Panc1 (cell line): ENCODE measurements around the gene GPR153. TPM values are rescaled to one million over a fixed set of nuclear protein-coding genes. Genes with fewer than 3 reads are reported as not detected.

Experiments
- ATAC-seq: fragments of 200-7000 bp; cut with Tn5 transposase; 2 replicates; pipeline ENCODE4 v1.9.1; 2020; ENCODE audit warnings: mild to moderate bottlenecking, moderate library complexity
- BruUV-seq: library from RNA; stranded (reverse); fragments of 400-500 nt; replicated peaks from 2 replicates; lab custom pipeline; 2021; lab: Mats Ljungman, UMichigan
- CTCF ChIA-PET: fragments of 300-600 bp; sonication (Branson Sonifier 250); formaldehyde crosslinking; loops from one replicate; lab custom pipeline; 2022; ENCODE audit warnings: antibody characterized with exemption; lab: Charles Lee
- POLR2A ChIA-PET: fragments of 300-600 bp; sonication (Branson Sonifier 250); formaldehyde crosslinking; loops from one replicate; lab custom pipeline; 2022; ENCODE audit warnings: antibody characterized with exemption; lab: Charles Lee
- DNase-seq: peaks from one replicate; pipeline ENCODE4 v3.0.0-alpha.2; 2010; ENCODE audit warnings: low read depth, low spot score
- H3K27ac ChIP-seq: 2 replicates; pipeline ENCODE4 v1.5.1; 2011; ENCODE audit warnings: mild to moderate bottlenecking, low read length, inconsistent platforms
- H3K27me3 ChIP-seq: fragments of 200-500 bp; sonication (Bioruptor generic); 2 replicates; pipeline ENCODE4 v1.6.0; 2014; ENCODE audit warnings: low read length, inconsistent platforms; ENCODE audit not compliant: control insufficient read depth, insufficient read depth
- H3K36me3 ChIP-seq: fragments of 200-500 bp; sonication (Bioruptor generic); 2 replicates; pipeline ENCODE4 v1.5.1; 2014; ENCODE audit warnings: inconsistent platforms, mild to moderate bottlenecking, low read length, moderate library complexity; ENCODE audit not compliant: control insufficient read depth, insufficient read depth
- H3K4me1 ChIP-seq: 2 replicates; pipeline ENCODE4 v1.5.1; 2011; ENCODE audit warnings: inconsistent platforms, mild to moderate bottlenecking, low read length, moderate library complexity; ENCODE audit not compliant: control insufficient read depth, insufficient read depth
- H3K4me3 ChIP-seq, 2 experiments: 2 replicates each; pipeline ENCODE4 v1.5.1; 2011 to 2012; ENCODE audit warnings: low read depth in 2 of 2, low read length in 2 of 2, mild to moderate bottlenecking in 2 of 2, inconsistent platforms in 1 of 2, moderate library complexity in 1 of 2
- H3K9me3 ChIP-seq: fragments of 200-500 bp; sonication (Bioruptor generic); 2 replicates; pipeline ENCODE4 v1.5.1; 2014; ENCODE audit warnings: low read depth, mild to moderate bottlenecking, inconsistent platforms, low read length, moderate library complexity; ENCODE audit not compliant: control insufficient read depth, insufficient read depth
- CTCF ChIP-seq: fragments of 450-650 bp; IDR thresholded peaks from 2 replicates; pipeline ENCODE4 v1.5.1; 2017; ENCODE audit warnings: mild to moderate bottlenecking
- POLR2AphosphoS5 ChIP-seq: IDR thresholded peaks from 2 replicates; pipeline ENCODE4 v1.6.1; 2012; ENCODE audit warnings: mild to moderate bottlenecking, low read depth, low read length, moderate library complexity
- REST ChIP-seq, 2 experiments: IDR thresholded peaks; 2 replicates each; pipeline ENCODE4 v1.6.1; 2011 to 2012; ENCODE audit warnings: low read depth in 2 of 2, control low read depth in 1 of 2, low read length in 1 of 2, mild to moderate bottlenecking in 1 of 2, moderate library complexity in 1 of 2; ENCODE audit not compliant: insufficient read depth in 1 of 2
- SIN3A ChIP-seq: IDR thresholded peaks from 2 replicates; pipeline ENCODE4 v1.6.1; 2012; ENCODE audit warnings: low read depth, mild to moderate bottlenecking, low read length, moderate library complexity, borderline replicate concordance; ENCODE audit not compliant: insufficient read depth
- TCF7L2 ChIP-seq: IDR thresholded peaks from 2 replicates; pipeline ENCODE4 v1.6.1; 2011; ENCODE audit warnings: mild to moderate bottlenecking, low read depth, low read length, inconsistent platforms
- in situ Hi-C: cut with HindIII; loops from 2 replicates; pipeline ENCODE4 v1.10.0; 2016; ENCODE audit warnings: low sequenced_read_pairs, low pct_unique_long_range_greater_than_20kb
- intact Hi-C: fragments of 100-400 bp; cut with micrococcal nuclease; formaldehyde crosslinking; loops from one replicate; pipeline ENCODE4 v1.10.0; 2022; ENCODE audit not compliant: unreplicated experiment
- total RNA-seq: library from RNA; stranded (reverse); gene quantifications from one replicate; pipeline ENCODE4 v1.2.1, GENCODE V29; 2021; ENCODE audit not compliant: unreplicated experiment

GPR153 gene
- total RNA-seq, 1 experiment from 2014 or later, result 5.5 TPM

- ATAC-seq (no peak), DNase-seq (no peak)
- H3K4me1 ChIP-seq, result no peaks in the 10 kb centered on the region
- H3K27ac ChIP-seq, result no peak overlapping the region
- no peaks in the 10 kb centered on the region for H3K27me3 ChIP-seq
- TF ChIP-seq CTCF, result no peak
- no peak for TF ChIP-seq SIN3A
- TF ChIP-seq REST (IDR thresholded peaks at IDR 0.05; ENCODE audit: insufficient read depth in 1 of 2, low read depth in 2 of 2, low read length in 1 of 2), result no peak
- TF ChIP-seq TCF7L2, result no peak
- no peak for TF ChIP-seq POLR2AphosphoS5
- CTCF ChIA-PET, result no interaction called here
- no peaks in the 10 kb centered on the region for H3K36me3 ChIP-seq
- intact Hi-C loops, result no loop called here
- H3K4me3 ChIP-seq, result no peak overlapping the region
- in situ Hi-C loops, result no loop called here
- no TSS peak for BruUV-seq
- POLR2A ChIA-PET, result no interaction called here
- no peaks in the 10 kb centered on the region for H3K9me3 ChIP-seq
Observed at GRCh38 chr1:6286266-6286665, 25.4 kb upstream of the GPR153 start.

DNA sequence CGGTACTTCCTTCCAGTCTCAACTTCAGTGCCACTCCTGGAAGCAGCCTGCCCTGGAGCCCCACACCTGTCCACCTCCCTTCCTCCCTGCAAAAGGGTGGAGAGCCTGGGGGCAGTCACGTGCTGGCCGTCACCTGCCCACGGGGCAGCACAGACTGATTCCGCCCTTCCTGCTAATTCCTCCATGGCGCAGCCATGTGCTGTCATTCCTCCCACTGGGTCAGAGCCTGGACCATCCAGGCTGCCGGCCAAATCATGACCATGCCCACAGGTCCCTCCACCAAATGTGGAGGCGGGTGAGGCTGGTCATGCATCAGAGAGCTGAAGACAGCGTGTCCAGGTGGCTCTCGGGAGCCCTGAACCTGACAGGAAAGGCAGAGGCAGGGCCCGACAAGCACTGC, 24.4 kb upstream of the GPR153 start:
- DNase-seq (no peak), ATAC-seq (no peak)
- no peaks in the 10 kb centered on the region for H3K4me1 ChIP-seq
- TF ChIP-seq REST (IDR thresholded peaks at IDR 0.05; ENCODE audit: insufficient read depth in 1 of 2, low read depth in 2 of 2, low read length in 1 of 2), result no peak
- TF ChIP-seq CTCF, result no peak
- TF ChIP-seq TCF7L2, result no peak
- no peak for TF ChIP-seq POLR2AphosphoS5
- no peak for TF ChIP-seq SIN3A
- in situ Hi-C loops, result no loop called here
- ChIA-PET CTCF (no interaction called here), POLR2A (no interaction called here)
- BruUV-seq, result no TSS peak
- H3K27ac ChIP-seq, result no peak overlapping the region
- no peaks in the 10 kb centered on the region for H3K36me3 ChIP-seq
- H3K9me3 ChIP-seq, result no peaks in the 10 kb centered on the region
- no peaks in the 10 kb centered on the region for H3K27me3 ChIP-seq
- no peak overlapping the region for H3K4me3 ChIP-seq
- intact Hi-C loops, result no loop called here
